K562 (cell line): ENCODE results near the gene GPNMB.

Source experiments
- ELK1 ChIP-seq: sonication (generic); formaldehyde crosslinking; IDR thresholded peaks from 2 replicates; pipeline ENCODE4 v1.8.1; 2022; ENCODE audit warnings: missing genetic modification reagents
- ERF ChIP-seq: fragments of 450-650 bp; formaldehyde crosslinking; IDR thresholded peaks from 2 replicates; pipeline ENCODE4 v1.4.0; 2020; ENCODE audit warnings: mild to moderate bottlenecking, mixed read lengths
- NCOA6 ChIP-seq: fragments of 450-650 bp; IDR thresholded peaks from 2 replicates; pipeline ENCODE4 v1.6.1; 2017; ENCODE audit warnings: mild to moderate bottlenecking
- POLR2A ChIP-seq: fragments of 450-650 bp; conservative IDR thresholded peaks from 2 replicates; pipeline ENCODE4 v1.6.1; 2016
- POLR2H ChIP-seq: IDR thresholded peaks from 2 replicates; pipeline ENCODE4 v1.6.1; 2016; ENCODE audit warnings: missing genetic modification characterization, low read depth, mild to moderate bottlenecking, control low read depth, missing compliant biosample characterization, moderate library complexity
- TAF1 ChIP-seq: IDR thresholded peaks from 2 replicates; pipeline ENCODE4 v1.6.1; 2011; ENCODE audit warnings: mild to moderate bottlenecking, low read length, moderate library complexity; ENCODE audit not compliant: insufficient read depth, control insufficient read depth, severe bottlenecking; ENCODE audit errors: extremely low read depth
- U2AF2 ChIP-seq: fragments of 200-400 bp; formaldehyde crosslinking; optimal IDR thresholded peaks from 2 replicates; pipeline ENCODE3; 2017; ENCODE audit warnings: low read depth, mild to moderate bottlenecking, low read length
- ZFP36 ChIP-seq: fragments of 150-350 bp; IDR thresholded peaks from 2 replicates; pipeline ENCODE4 v1.6.1; 2018; ENCODE audit warnings: low read length, low read depth; ENCODE audit not compliant: partially characterized antibody
- ZMIZ1 ChIP-seq, 2 experiments: fragments of 150-350 bp in 1 of 2; IDR thresholded peaks; 2 replicates each; pipeline ENCODE4 v1.6.1; 2012 to 2016; ENCODE audit warnings: low read depth in 2 of 2, low read length in 2 of 2, mild to moderate bottlenecking in 1 of 2, moderate library complexity in 1 of 2
- ZNF586 ChIP-seq: fragments of 450-650 bp; formaldehyde crosslinking; conservative IDR thresholded peaks from 2 replicates; pipeline ENCODE4 v1.4.0; 2020; ENCODE audit warnings: mild to moderate bottlenecking, moderate library complexity
- TF ChIP-seq, protein P1 (sequence below): sonication (generic); formaldehyde crosslinking; IDR thresholded peaks from 2 replicates; pipeline ENCODE4 v1.9.0; 2022; ENCODE audit warnings: mild to moderate bottlenecking, missing genetic modification reagents

- TF ChIP-seq TAF1 (no peak), ZFP36 (no peak), ZMIZ1 (IDR thresholded peaks at IDR 0.05; ENCODE audit: low read depth in 2 of 2, low read length in 2 of 2) (no peak), ERF (CRISPR knock-in tag) (no peak), ELK1 (CRISPR knock-in tag) (no peak), POLR2H (tag) (no peak), ZNF586 (CRISPR knock-in tag) (no peak), POLR2A (no peak), U2AF2 (no peak), NCOA6 (no peak)
- TF ChIP-seq, protein P1, sequence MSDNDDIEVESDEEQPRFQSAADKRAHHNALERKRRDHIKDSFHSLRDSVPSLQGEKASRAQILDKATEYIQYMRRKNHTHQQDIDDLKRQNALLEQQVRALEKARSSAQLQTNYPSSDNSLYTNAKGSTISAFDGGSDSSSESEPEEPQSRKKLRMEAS (CRISPR knock-in tag): no peak
These were observed 33.4 kb downstream of the GPNMB start for GRCh38 chr7:23279819-23280525.
